Skin epidermis (tissue), 12 donors: Measurements from ENCODE around the gene EBF3.

ENCODE experiments used
- H3K27ac ChIP-seq, 21 experiments: fragments of 200-600 bp; sonication (generic) in 11 of 21; one replicate each; pipeline ENCODE4 v1.5.0; 2020; ENCODE audit warnings: mild to moderate bottlenecking in 3 of 21, inconsistent platforms in 2 of 21, moderate library complexity in 2 of 21
- H3K4me3 ChIP-seq, 7 experiments: fragments of 200-600 bp; sonication (generic) in 2 of 7; one replicate each; pipeline ENCODE4 v1.5.0; 2020; ENCODE audit warnings: inconsistent platforms in 2 of 7, mild to moderate bottlenecking in 2 of 7, moderate library complexity in 1 of 7

The EBF3 gene

GRCh38 chr10:129848696-129849451 lies 115.2 kb downstream of the EBF3 start:
- H3K27ac ChIP-seq: no peak overlapping the region
- H3K4me3 ChIP-seq: no peak overlapping the region

- Histone ChIP-seq H3K27ac (no peak overlapping the region), H3K4me3 (no peak overlapping the region)
Observed at GRCh38 chr10:129847741-129848483, 116.2 kb downstream of the EBF3 start.

- H3K4me3 ChIP-seq: no peak overlapping the region
- H3K27ac ChIP-seq: no peak overlapping the region
Observed at GRCh38 chr10:129846991-129847391, 117.1 kb downstream of the EBF3 start.

- Histone ChIP-seq H3K4me3 (no peak overlapping the region), H3K27ac (no peak overlapping the region)
Observed at GRCh38 chr10:129845111-129845753, 118.8 kb downstream of the EBF3 start.

GRCh38 chr10:129844216-129844766 lies 119.8 kb downstream of the EBF3 start:
- Histone ChIP-seq H3K27ac (no peak overlapping the region), H3K4me3 (no peak overlapping the region)

GRCh38 chr10:129843702-129844101 lies 120.4 kb downstream of the EBF3 start:
- Histone ChIP-seq H3K27ac (no peak overlapping the region), H3K4me3 (no peak overlapping the region)

- H3K4me3 ChIP-seq: no peak overlapping the region
- H3K27ac ChIP-seq: no peak overlapping the region
Observed at GRCh38 chr10:129843131-129843541, 120.9 kb downstream of the EBF3 start.

GRCh38 chr10:129842031-129842430 lies 122.0 kb downstream of the EBF3 start:
- Histone ChIP-seq H3K4me3 (no peak overlapping the region), H3K27ac (no peak overlapping the region)

GRCh38 chr10:129841590-129841989 lies 122.5 kb downstream of the EBF3 start:
- Histone ChIP-seq H3K27ac (no peak overlapping the region), H3K4me3 (no peak overlapping the region)

- Histone ChIP-seq H3K4me3 (no peak overlapping the region), H3K27ac (no peak overlapping the region)
Observed at GRCh38 chr10:129841071-129841470, 123.0 kb downstream of the EBF3 start.

GRCh38 chr10:129840196-129840590 lies 123.9 kb downstream of the EBF3 start:
- no peak overlapping the region for H3K27ac ChIP-seq
- no peak overlapping the region for H3K4me3 ChIP-seq

GRCh38 chr10:129839285-129840195 lies 124.5 kb downstream of the EBF3 start:
- H3K27ac ChIP-seq: no peak overlapping the region

GRCh38 chr10:129838794-129839193 lies 125.3 kb downstream of the EBF3 start:
- no peak overlapping the region for H3K27ac ChIP-seq
- H3K4me3 ChIP-seq: no peak overlapping the region

More at GRCh38 chr10:129839285-129840195, 124.5 kb downstream of the EBF3 start:
- H3K4me3 ChIP-seq: no peak overlapping the region

- Histone ChIP-seq H3K27ac (no peak overlapping the region), H3K4me3 (no peak overlapping the region)
Observed at GRCh38 chr10:129837909-129838582, 126.0 kb downstream of the EBF3 start.

GRCh38 chr10:129836253-129836652 lies 127.8 kb downstream of the EBF3 start:
- no peak overlapping the region for H3K27ac ChIP-seq
- H3K4me3 ChIP-seq: no peak overlapping the region

GRCh38 chr10:129833994-129834739 lies 129.9 kb downstream of the EBF3 start:
- Histone ChIP-seq H3K4me3 (no peak overlapping the region), H3K27ac (no peak overlapping the region)

GRCh38 chr10:129833468-129833950 lies 130.6 kb downstream of the EBF3 start:
- Histone ChIP-seq H3K4me3 (no peak overlapping the region), H3K27ac (no peak overlapping the region)
